ENCODE results near the gene DTNBP1.

The DTNBP1 gene

GRCh38 chr6:15551798-15552197 is 111.0 kb downstream of the DTNBP1 start:
- Mint-ChIP-seq H3K27me3 (ENCODE audit: low read depth, poor library complexity) (no peaks in the 10 kb centered on the region), H3K4me1 (peaks cover 27% of the 10 kb centered on the region), H3K36me3 (ENCODE audit: low read depth) (peaks cover 4% of the 10 kb centered on the region), H3K4me3 (no peak overlapping the region), H3K27ac (peak overlapping the region; percentile 78), H3K9me3 (no peaks in the 10 kb centered on the region)
- peak; percentile 16 for DNase-seq
- TF ChIP-seq, protein P1, sequence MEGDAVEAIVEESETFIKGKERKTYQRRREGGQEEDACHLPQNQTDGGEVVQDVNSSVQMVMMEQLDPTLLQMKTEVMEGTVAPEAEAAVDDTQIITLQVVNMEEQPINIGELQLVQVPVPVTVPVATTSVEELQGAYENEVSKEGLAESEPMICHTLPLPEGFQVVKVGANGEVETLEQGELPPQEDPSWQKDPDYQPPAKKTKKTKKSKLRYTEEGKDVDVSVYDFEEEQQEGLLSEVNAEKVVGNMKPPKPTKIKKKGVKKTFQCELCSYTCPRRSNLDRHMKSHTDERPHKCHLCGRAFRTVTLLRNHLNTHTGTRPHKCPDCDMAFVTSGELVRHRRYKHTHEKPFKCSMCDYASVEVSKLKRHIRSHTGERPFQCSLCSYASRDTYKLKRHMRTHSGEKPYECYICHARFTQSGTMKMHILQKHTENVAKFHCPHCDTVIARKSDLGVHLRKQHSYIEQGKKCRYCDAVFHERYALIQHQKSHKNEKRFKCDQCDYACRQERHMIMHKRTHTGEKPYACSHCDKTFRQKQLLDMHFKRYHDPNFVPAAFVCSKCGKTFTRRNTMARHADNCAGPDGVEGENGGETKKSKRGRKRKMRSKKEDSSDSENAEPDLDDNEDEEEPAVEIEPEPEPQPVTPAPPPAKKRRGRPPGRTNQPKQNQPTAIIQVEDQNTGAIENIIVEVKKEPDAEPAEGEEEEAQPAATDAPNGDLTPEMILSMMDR (IDR thresholded peaks at IDR 0.05): no peak

DNA sequence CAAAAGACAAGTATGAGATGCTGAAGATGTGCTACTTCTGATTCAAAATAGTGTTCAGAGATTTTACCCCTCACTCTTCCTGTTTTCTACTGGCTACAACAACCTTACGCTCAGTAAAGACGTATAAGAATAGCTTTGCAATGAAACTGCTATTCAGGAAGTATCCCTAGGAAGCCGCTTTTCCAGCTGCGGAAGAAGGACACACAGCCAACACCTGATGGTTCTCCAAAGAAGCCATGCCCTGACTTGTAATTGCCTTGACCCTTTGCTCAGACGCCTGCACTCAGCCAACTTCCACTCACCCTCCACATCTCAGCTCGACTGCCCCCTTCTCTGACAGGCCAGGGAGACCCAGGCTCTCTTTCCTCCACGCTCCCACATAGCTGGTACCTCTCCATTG is 111.6 kb downstream of the DTNBP1 start:
- peak overlapping the region; percentile 78 for H3K27ac Mint-ChIP-seq
- H3K27me3 Mint-ChIP-seq (ENCODE audit: low read depth, poor library complexity): no peaks in the 10 kb centered on the region
- no peak for DNase-seq
- no peak overlapping the region for H3K4me3 Mint-ChIP-seq
- peaks cover 23% of the 10 kb centered on the region for H3K4me1 Mint-ChIP-seq
- H3K36me3 Mint-ChIP-seq (ENCODE audit: low read depth): peaks cover 4% of the 10 kb centered on the region
- H3K9me3 Mint-ChIP-seq: no peaks in the 10 kb centered on the region
- TF ChIP-seq, protein P1 (IDR thresholded peaks at IDR 0.05): no peak

DNA sequence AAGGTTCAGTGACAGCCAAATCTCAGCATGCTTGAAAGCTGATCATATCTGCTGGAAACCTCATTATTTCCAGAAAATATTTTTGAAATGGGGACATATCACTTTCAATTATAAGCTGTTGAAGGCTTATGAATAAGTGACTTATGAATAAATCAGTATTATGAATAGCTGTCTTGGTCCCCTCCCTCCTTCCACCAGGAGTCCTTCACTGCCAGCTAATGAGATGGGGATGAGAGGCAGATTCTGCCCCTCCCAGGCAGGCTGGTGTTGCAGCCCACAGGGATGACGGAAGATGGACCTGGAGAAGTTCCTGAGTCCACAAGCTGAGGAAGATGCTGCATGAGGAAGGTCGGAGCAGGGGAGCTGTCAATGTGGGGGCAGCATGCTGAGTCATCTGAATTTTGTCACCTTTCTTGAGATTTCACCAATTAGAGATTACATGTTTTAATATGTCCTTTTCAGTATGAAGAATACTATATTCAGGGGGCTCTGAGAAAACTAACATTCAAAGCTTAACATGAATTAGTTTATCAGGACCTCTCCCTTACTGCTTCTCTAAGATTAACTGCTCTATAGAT is 112.2 kb downstream of the DTNBP1 start:
- Mint-ChIP-seq H3K4me3 (no peak overlapping the region), H3K9me3 (no peaks in the 10 kb centered on the region), H3K27ac (no peak overlapping the region), H3K27me3 (ENCODE audit: low read depth, poor library complexity) (no peaks in the 10 kb centered on the region), H3K4me1 (peaks cover 23% of the 10 kb centered on the region), H3K36me3 (ENCODE audit: low read depth) (peaks cover 4% of the 10 kb centered on the region)
- DNase-seq: no peak
- TF ChIP-seq, protein P1 (IDR thresholded peaks at IDR 0.05): no peak

- Mint-ChIP-seq H3K4me1 (peaks cover 23% of the 10 kb centered on the region), H3K27ac (no peak overlapping the region), H3K27me3 (ENCODE audit: low read depth, poor library complexity) (no peaks in the 10 kb centered on the region), H3K9me3 (no peaks in the 10 kb centered on the region), H3K36me3 (ENCODE audit: low read depth) (peaks cover 2% of the 10 kb centered on the region), H3K4me3 (no peak overlapping the region)
- TF ChIP-seq, protein P1 (IDR thresholded peaks at IDR 0.05): no peak
- no peak for DNase-seq
These were observed 113.5 kb downstream of the DTNBP1 start for GRCh38 chr6:15549371-15549770.

DNA sequence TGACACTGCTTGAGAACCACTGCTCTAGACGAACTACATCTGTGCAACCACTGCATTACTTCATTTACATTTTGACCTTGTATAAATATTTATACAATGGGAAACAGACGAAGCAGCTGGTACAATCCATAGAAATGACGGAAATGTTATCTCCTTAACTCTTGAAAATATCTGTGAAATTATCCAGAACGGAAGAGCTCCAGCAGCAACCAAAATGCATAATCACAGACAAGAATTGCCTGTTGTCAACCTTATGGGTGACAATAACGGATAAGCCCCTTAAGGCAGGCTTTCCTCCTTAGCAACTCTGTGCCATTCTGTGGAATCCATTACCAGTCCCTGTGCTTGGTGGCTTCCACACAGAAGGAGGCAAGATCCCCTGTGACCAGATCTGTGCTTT is 115.4 kb downstream of the DTNBP1 start:
- no peak overlapping the region for H3K27ac Mint-ChIP-seq
- no peak overlapping the region for H3K4me3 Mint-ChIP-seq
- H3K9me3 Mint-ChIP-seq: peaks cover 9% of the 10 kb centered on the region
- TF ChIP-seq, protein P1 (IDR thresholded peaks at IDR 0.05): no peak
- H3K4me1 Mint-ChIP-seq: peaks cover 23% of the 10 kb centered on the region
- DNase-seq: no peak
- H3K36me3 Mint-ChIP-seq (ENCODE audit: low read depth): peaks cover 8% of the 10 kb centered on the region
- H3K27me3 Mint-ChIP-seq (ENCODE audit: low read depth, poor library complexity): no peaks in the 10 kb centered on the region

DNA sequence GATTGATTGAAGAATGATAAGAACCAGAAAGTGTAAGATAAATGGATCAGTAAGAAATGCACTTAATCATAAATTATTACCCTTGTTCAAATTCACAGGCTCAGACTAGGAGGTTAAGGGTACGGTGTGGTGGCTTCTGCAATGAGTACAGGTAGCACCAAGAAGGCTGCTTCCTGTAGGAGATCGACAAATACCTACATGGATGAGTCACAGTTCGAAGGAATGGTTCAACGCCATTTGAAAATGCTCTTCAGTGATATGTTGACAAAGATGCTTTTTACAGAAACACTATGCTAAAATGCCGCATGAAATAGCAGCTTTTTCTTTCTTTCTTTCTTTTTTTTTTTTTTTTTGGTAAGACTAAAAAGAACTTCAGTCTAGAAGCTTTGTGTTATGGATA is 116.2 kb downstream of the DTNBP1 start:
- DNase-seq: no peak
- Mint-ChIP-seq H3K9me3 (peaks cover 9% of the 10 kb centered on the region), H3K27ac (no peak overlapping the region), H3K4me3 (no peak overlapping the region), H3K27me3 (ENCODE audit: low read depth, poor library complexity) (no peaks in the 10 kb centered on the region), H3K4me1 (peaks cover 17% of the 10 kb centered on the region), H3K36me3 (ENCODE audit: low read depth) (peaks cover 8% of the 10 kb centered on the region)
- TF ChIP-seq, protein P1 (IDR thresholded peaks at IDR 0.05): no peak

Measured in nephron progenitor cell (in vitro differentiated cells).